GM10248 (cell line): Measurements from ENCODE around the gene TMEM229B.

Source experiments
- CTCF ChIA-PET: fragments of 300-600 bp; sonication (Branson Sonifier 250); formaldehyde crosslinking; extraction: SDS; loops from one replicate; lab custom pipeline; 2021; ENCODE audit warnings: antibody characterized with exemption; lab: Yijun Ruan, JAX
- POLR2A ChIA-PET: fragments of 350-650 bp; sonication (Branson Sonifier 250); formaldehyde crosslinking; extraction: SDS; loops from one replicate; lab custom pipeline; 2020; ENCODE audit warnings: antibody characterized with exemption; lab: Yijun Ruan, JAX
- DNase-seq: peaks from one replicate; pipeline ENCODE4 v3.0.0; 2012; ENCODE audit errors: extremely low spot score
- CTCF ChIP-seq: IDR thresholded peaks from 2 replicates; pipeline ENCODE4 v1.5.1; 2012; ENCODE audit warnings: mild to moderate bottlenecking, low read depth; ENCODE audit errors: extremely low read depth, missing control alignments, control extremely low read depth

TMEM229B gene

GRCh38 chr14:67477926-67478799 lies 10.4 kb downstream of the TMEM229B start:
- ChIA-PET CTCF (interaction anchor here (0.8 to 1.5 kb wide), 3 partner anchors 11 to 226 kb away, joined by 3 read pairs; partner anchors contain the start of gene TMEM229B), POLR2A (no interaction called here)
- no peak for DNase-seq
- no peak for TF ChIP-seq CTCF

- no peak for DNase-seq
- CTCF ChIA-PET: no interaction called here
- POLR2A ChIA-PET: no interaction called here
- TF ChIP-seq CTCF: no peak
These were observed 14.2 kb downstream of the TMEM229B start for GRCh38 chr14:67474366-67474765.

- no peak for TF ChIP-seq CTCF
- ChIA-PET POLR2A (no interaction called here), CTCF (no interaction called here)
- DNase-seq: no peak
These were observed 15.0 kb downstream of the TMEM229B start for GRCh38 chr14:67473290-67474082.

GRCh38 chr14:67472726-67473125 lies 15.8 kb downstream of the TMEM229B start:
- POLR2A ChIA-PET: no interaction called here
- CTCF ChIA-PET: interaction anchor here (1.5 kb wide), 2 partner anchors 9 to 14 kb away, joined by 3 to 4 read pairs; no protein-coding TSS in a partner anchor
- no peak for TF ChIP-seq CTCF
- DNase-seq: no peak

- CTCF ChIA-PET: no interaction called here
- no peak for TF ChIP-seq CTCF
These were observed 18.6 kb downstream of the TMEM229B start for GRCh38 chr14:67469954-67470353.

GRCh38 chr14:67468378-67468730 lies 20.2 kb downstream of the TMEM229B start:
- TF ChIP-seq CTCF: no peak
- DNase-seq: no peak
- ChIA-PET CTCF (interaction anchor here (1.8 kb wide), 1 partner anchor 8 kb away, joined by 5 read pairs; no protein-coding TSS in a partner anchor), POLR2A (no interaction called here)

More at GRCh38 chr14:67469954-67470353, 18.6 kb downstream of the TMEM229B start:
- POLR2A ChIA-PET: no interaction called here
- DNase-seq: no peak
